ENCODE measurements around the gene TMEM91.
A peak's percentile ranks its signal among the peaks of the same experiment; 100 is the strongest.
"Not testable (repeated sequence)": the region's sequence is repeated elsewhere in the genome, so short reads cannot be mapped to it uniquely, and the experiment has no call there.

TMEM91 gene

GRCh38 chr19:41346916-41347315, 29.4 kb upstream of the TMEM91 start:
- Mint-ChIP-seq H3K36me3 (peaks cover 45% of the 10 kb centered on the region), H3K4me1 (peaks cover 64% of the 10 kb centered on the region)
- not testable (repeated sequence) for H3K27me3 Mint-ChIP-seq, H3K27ac Mint-ChIP-seq, H3K4me3 Mint-ChIP-seq, ATAC-seq, H3K9me3 Mint-ChIP-seq

- Mint-ChIP-seq H3K4me1 (peaks cover 60% of the 10 kb centered on the region), H3K36me3 (peaks cover 32% of the 10 kb centered on the region), H3K27me3 (no peaks in the 10 kb centered on the region), H3K27ac (peak overlapping the region; percentile 91), H3K4me3 (peak overlapping the region; percentile 99), H3K9me3 (no peaks in the 10 kb centered on the region)
- peak; percentile 0 for ATAC-seq
Measured at GRCh38 chr19:41350735-41351338, 25.5 kb upstream of the TMEM91 start.

GRCh38 chr19:41351339-41352245, 24.7 kb upstream of the TMEM91 start:
- no peaks in the 10 kb centered on the region for H3K9me3 Mint-ChIP-seq
- peak; percentile 74 for ATAC-seq
- H3K27ac Mint-ChIP-seq: peak overlapping the region; percentile 91
- peaks cover 66% of the 10 kb centered on the region for H3K4me1 Mint-ChIP-seq
- peaks cover 32% of the 10 kb centered on the region for H3K36me3 Mint-ChIP-seq
- H3K4me3 Mint-ChIP-seq: peak overlapping the region; percentile 99
- no peaks in the 10 kb centered on the region for H3K27me3 Mint-ChIP-seq

- peak overlapping the region; percentile 91 for H3K27ac Mint-ChIP-seq
- H3K27me3 Mint-ChIP-seq: no peaks in the 10 kb centered on the region
- peak overlapping the region; percentile 99 for H3K4me3 Mint-ChIP-seq
- ATAC-seq: no peak
- peaks cover 72% of the 10 kb centered on the region for H3K4me1 Mint-ChIP-seq
- H3K9me3 Mint-ChIP-seq: no peaks in the 10 kb centered on the region
- peaks cover 32% of the 10 kb centered on the region for H3K36me3 Mint-ChIP-seq
Measured at GRCh38 chr19:41352279-41352608, 24.1 kb upstream of the TMEM91 start.

- H3K4me1 Mint-ChIP-seq: peaks cover 74% of the 10 kb centered on the region
- H3K36me3 Mint-ChIP-seq: peaks cover 32% of the 10 kb centered on the region
- ATAC-seq: peak; percentile 52
Measured at GRCh38 chr19:41352609-41353465, 23.5 kb upstream of the TMEM91 start.

GRCh38 chr19:41353466-41354342, 22.6 kb upstream of the TMEM91 start, which contains the start of gene TGFB1:
Gene TGFB1 (minus strand): TSS chr19:41353922. CDS start chr19:41353044, 878 bp downstream.
- peak within 1 kb of the TSS; percentile 99 for H3K4me3 Mint-ChIP-seq
- H3K4me1 Mint-ChIP-seq: peaks cover 65% of the 10 kb centered on the region
- no peaks in the 10 kb centered on the region for H3K9me3 Mint-ChIP-seq
- peak; percentile 75 for ATAC-seq
- H3K27ac Mint-ChIP-seq: peak within 1 kb of the TSS; percentile 91
- H3K27me3 Mint-ChIP-seq: no peaks in the 10 kb centered on the region
- peaks cover 25% of the 10 kb centered on the region for H3K36me3 Mint-ChIP-seq

More at GRCh38 chr19:41352609-41353465, 23.5 kb upstream of the TMEM91 start:
- Mint-ChIP-seq H3K27me3 (no peaks in the 10 kb centered on the region), H3K4me3 (peak overlapping the region; percentile 99), H3K9me3 (no peaks in the 10 kb centered on the region), H3K27ac (peak overlapping the region; percentile 91)

GRCh38 chr19:41354343-41354953, 21.9 kb upstream of the TMEM91 start:
- Mint-ChIP-seq H3K36me3 (peaks cover 21% of the 10 kb centered on the region), H3K9me3 (no peaks in the 10 kb centered on the region), H3K4me1 (peaks cover 57% of the 10 kb centered on the region), H3K27ac (peak overlapping the region; percentile 82), H3K27me3 (no peaks in the 10 kb centered on the region), H3K4me3 (peak overlapping the region; percentile 99)
- ATAC-seq: no peak

GRCh38 chr19:41355035-41355434, 21.3 kb upstream of the TMEM91 start:
- no peak for ATAC-seq
- Mint-ChIP-seq H3K36me3 (peaks cover 21% of the 10 kb centered on the region), H3K9me3 (no peaks in the 10 kb centered on the region), H3K4me1 (peaks cover 52% of the 10 kb centered on the region), H3K27me3 (no peaks in the 10 kb centered on the region), H3K4me3 (no peak overlapping the region), H3K27ac (peak overlapping the region; percentile 30)

- H3K4me3 Mint-ChIP-seq: no peak overlapping the region
- H3K36me3 Mint-ChIP-seq: peaks cover 18% of the 10 kb centered on the region
- H3K4me1 Mint-ChIP-seq: peaks cover 44% of the 10 kb centered on the region
- ATAC-seq: no peak
- no peaks in the 10 kb centered on the region for H3K27me3 Mint-ChIP-seq
- peak overlapping the region; percentile 30 for H3K27ac Mint-ChIP-seq
- H3K9me3 Mint-ChIP-seq: no peaks in the 10 kb centered on the region
Measured at GRCh38 chr19:41355802-41356201, 20.5 kb upstream of the TMEM91 start.

GRCh38 chr19:41356984-41357739, 19.2 kb upstream of the TMEM91 start:
- no peak overlapping the region for H3K4me3 Mint-ChIP-seq
- no peaks in the 10 kb centered on the region for H3K9me3 Mint-ChIP-seq
- H3K27me3 Mint-ChIP-seq: no peaks in the 10 kb centered on the region
- peak overlapping the region; percentile 51 for H3K27ac Mint-ChIP-seq
- peaks cover 10% of the 10 kb centered on the region for H3K36me3 Mint-ChIP-seq
- H3K4me1 Mint-ChIP-seq: peaks cover 35% of the 10 kb centered on the region
- no peak for ATAC-seq

- Mint-ChIP-seq H3K27ac (peak overlapping the region; percentile 51), H3K27me3 (no peaks in the 10 kb centered on the region), H3K36me3 (peaks cover 5% of the 10 kb centered on the region), H3K9me3 (no peaks in the 10 kb centered on the region), H3K4me3 (no peak overlapping the region), H3K4me1 (peaks cover 35% of the 10 kb centered on the region)
- no peak for ATAC-seq
Measured at GRCh38 chr19:41357746-41358145, 18.6 kb upstream of the TMEM91 start.

GRCh38 chr19:41359741-41360140, 16.6 kb upstream of the TMEM91 start:
- ATAC-seq: no peak
- Mint-ChIP-seq H3K4me1 (peaks cover 36% of the 10 kb centered on the region), H3K4me3 (no peak overlapping the region), H3K27me3 (no peaks in the 10 kb centered on the region), H3K27ac (no peak overlapping the region), H3K36me3 (no peaks in the 10 kb centered on the region), H3K9me3 (no peaks in the 10 kb centered on the region)

GRCh38 chr19:41362143-41362847, 14.0 kb upstream of the TMEM91 start:
- ATAC-seq: no peak
- no peaks in the 10 kb centered on the region for H3K9me3 Mint-ChIP-seq
- H3K27me3 Mint-ChIP-seq: no peaks in the 10 kb centered on the region
- H3K27ac Mint-ChIP-seq: no peak overlapping the region
- no peak overlapping the region for H3K4me3 Mint-ChIP-seq
- no peaks in the 10 kb centered on the region for H3K36me3 Mint-ChIP-seq
- peaks cover 25% of the 10 kb centered on the region for H3K4me1 Mint-ChIP-seq

All from stimulated activated memory B cell treated with anti-CD40 and anti-IgM and Interleukin-4, amounts not matched to agents 10 μg/mL and 1 μg/mL and 100 μg/mL, for 72 hours (primary cell).